Vein endothelial cell (primary cell): ENCODE results near the gene MEGF10. TPM values are rescaled to one million over a fixed set of nuclear protein-coding genes. Genes with fewer than 3 reads are reported as not detected.

Experiments used
- small RNA-seq: library from RNA; depleted of rRNA; stranded (forward); fragments of <200 nt; gene quantifications from one replicate; pipeline ENCODE3, GENCODE V24; 2012
- total RNA-seq: library from RNA; depleted of rRNA; stranded (reverse); fragments of >200 nt; gene quantifications from 2 replicates; pipeline ENCODE4 v1.2.3, GENCODE V29; 2012

The MEGF10 gene
- total RNA-seq, result 1.3 and 4.6 TPM in 2 replicates

DNA sequence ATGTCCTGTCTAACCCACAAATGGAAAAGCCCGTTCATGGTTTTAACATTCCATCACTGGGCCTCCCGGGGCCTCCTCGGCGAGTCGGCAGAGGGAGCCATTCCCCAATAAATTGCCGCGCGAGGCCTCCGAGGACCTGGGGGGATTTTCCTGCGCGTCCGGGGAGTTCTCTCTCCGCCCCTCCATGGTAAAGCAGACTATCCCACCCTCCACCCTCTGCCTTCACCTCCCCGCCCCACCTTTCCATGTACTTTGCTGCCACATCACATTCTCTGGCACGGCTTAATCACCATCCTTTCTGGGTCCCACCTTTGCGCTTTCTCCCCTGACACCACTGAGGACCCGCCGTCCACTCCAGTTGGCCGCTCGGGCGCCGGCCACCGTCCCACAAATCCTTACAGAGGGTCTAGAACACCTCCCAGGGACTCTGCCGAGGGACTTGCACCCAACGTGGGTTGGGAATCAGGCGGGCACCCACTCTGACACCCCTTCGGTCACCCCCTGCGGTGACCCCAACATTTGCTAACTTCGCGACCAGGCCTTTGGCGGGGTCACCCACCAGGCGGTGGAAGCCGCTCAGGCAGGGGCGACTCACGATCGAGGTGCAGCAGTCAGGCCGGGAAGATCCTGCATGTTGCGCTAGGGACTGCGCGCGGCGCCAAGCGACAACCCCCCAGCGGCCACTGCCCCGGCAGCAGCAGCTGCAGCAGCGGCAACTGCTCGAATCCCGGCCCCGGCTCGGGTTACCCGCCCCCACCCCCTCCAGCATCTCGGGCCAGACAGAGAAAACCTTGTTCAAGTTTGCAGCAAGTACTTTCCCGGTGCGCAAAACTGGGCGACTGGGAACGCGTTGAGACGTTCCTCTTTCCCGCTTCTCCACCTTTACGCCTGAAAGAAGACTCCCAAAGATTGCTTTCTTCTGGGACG is at the start of gene MEGF10:
Gene MEGF10 (plus strand): TSS at position 778 of the 927 bp plus-strand sequence. CDS start 40,513 bp downstream, outside the sequence.

Small RNA genes lying within 50 kb of the gene (small RNA-seq; reads per million reads assigned to genes)
- gene AC010424.1, result not detected

Other genes starting within 250 kb of the MEGF10 start
- 3.6 and 4.0 TPM in 2 replicates for gene C5orf63, start 217.3 kb upstream of the MEGF10 start, total RNA-seq
- 58.8 and 65.3 TPM in 2 replicates for gene PRRC1, start 226.8 kb downstream of the MEGF10 start, total RNA-seq